ENCODE measurements around the gene PAWR.
"Not testable (repeated sequence)": the region's sequence is repeated elsewhere in the genome, so short reads cannot be mapped to it uniquely, and the experiment has no call there.

PAWR gene

GRCh38 chr12:79549531-79550271, 141.1 kb downstream of the PAWR start:
- H3K4me3 Mint-ChIP-seq, result no peak overlapping the region
- no peaks in the 10 kb centered on the region for H3K4me1 Mint-ChIP-seq (ENCODE audit: low read depth)
- no peak for DNase-seq (ENCODE audit: low spot score)
- peaks cover 3% of the 10 kb centered on the region for H3K27me3 Mint-ChIP-seq (ENCODE audit: low read depth)
- H3K9me3 Mint-ChIP-seq, result no peaks in the 10 kb centered on the region
- no peak overlapping the region for H3K27ac Mint-ChIP-seq
- no peaks in the 10 kb centered on the region for H3K36me3 Mint-ChIP-seq (ENCODE audit: low read depth)

GRCh38 chr12:79548610-79548924, 142.2 kb downstream of the PAWR start:
- Mint-ChIP-seq H3K4me3 (no peak overlapping the region), H3K4me1 (ENCODE audit: low read depth) (no peaks in the 10 kb centered on the region), H3K27me3 (ENCODE audit: low read depth) (peaks cover 3% of the 10 kb centered on the region), H3K9me3 (no peaks in the 10 kb centered on the region), H3K27ac (no peak overlapping the region), H3K36me3 (ENCODE audit: low read depth) (no peaks in the 10 kb centered on the region)
- no peak for DNase-seq (ENCODE audit: low spot score)

GRCh38 chr12:79547735-79548609, 142.8 kb downstream of the PAWR start:
- Mint-ChIP-seq H3K4me3 (no peak overlapping the region), H3K36me3 (ENCODE audit: low read depth) (no peaks in the 10 kb centered on the region), H3K4me1 (ENCODE audit: low read depth) (no peaks in the 10 kb centered on the region), H3K27ac (no peak overlapping the region), H3K9me3 (no peaks in the 10 kb centered on the region), H3K27me3 (ENCODE audit: low read depth) (peaks cover 3% of the 10 kb centered on the region)
- no peak for DNase-seq (ENCODE audit: low spot score)

- no peak for DNase-seq (ENCODE audit: low spot score)
- Mint-ChIP-seq H3K4me3 (no peak overlapping the region), H3K36me3 (ENCODE audit: low read depth) (no peaks in the 10 kb centered on the region), H3K4me1 (ENCODE audit: low read depth) (no peaks in the 10 kb centered on the region), H3K27me3 (ENCODE audit: low read depth) (peaks cover 3% of the 10 kb centered on the region), H3K9me3 (no peaks in the 10 kb centered on the region), H3K27ac (no peak overlapping the region)
These were observed 143.6 kb downstream of the PAWR start for GRCh38 chr12:79547044-79547734.

- no peak overlapping the region for H3K27ac Mint-ChIP-seq
- no peak for DNase-seq (ENCODE audit: low spot score)
- no peaks in the 10 kb centered on the region for H3K4me1 Mint-ChIP-seq (ENCODE audit: low read depth)
- no peaks in the 10 kb centered on the region for H3K9me3 Mint-ChIP-seq
- no peak overlapping the region for H3K4me3 Mint-ChIP-seq
- H3K27me3 Mint-ChIP-seq (ENCODE audit: low read depth), result peaks cover 3% of the 10 kb centered on the region
- no peaks in the 10 kb centered on the region for H3K36me3 Mint-ChIP-seq (ENCODE audit: low read depth)
These were observed 144.2 kb downstream of the PAWR start for GRCh38 chr12:79546466-79547043.

GRCh38 chr12:79544439-79544838, 146.3 kb downstream of the PAWR start:
- not testable (repeated sequence) for H3K9me3 Mint-ChIP-seq; H3K27me3 Mint-ChIP-seq (ENCODE audit: low read depth); H3K36me3 Mint-ChIP-seq (ENCODE audit: low read depth); H3K4me3 Mint-ChIP-seq; DNase-seq (ENCODE audit: low spot score); H3K27ac Mint-ChIP-seq; H3K4me1 Mint-ChIP-seq (ENCODE audit: low read depth)

- Mint-ChIP-seq H3K4me1 (ENCODE audit: low read depth) (no peaks in the 10 kb centered on the region), H3K27me3 (ENCODE audit: low read depth) (no peaks in the 10 kb centered on the region), H3K4me3 (no peak overlapping the region), H3K27ac (no peak overlapping the region), H3K36me3 (ENCODE audit: low read depth) (no peaks in the 10 kb centered on the region), H3K9me3 (no peaks in the 10 kb centered on the region)
- no peak for DNase-seq (ENCODE audit: low spot score)
These were observed 153.1 kb downstream of the PAWR start for GRCh38 chr12:79537675-79538074.

- Mint-ChIP-seq H3K4me3 (no peak overlapping the region), H3K27ac (no peak overlapping the region), H3K9me3 (no peaks in the 10 kb centered on the region), H3K36me3 (ENCODE audit: low read depth) (no peaks in the 10 kb centered on the region), H3K27me3 (ENCODE audit: low read depth) (no peaks in the 10 kb centered on the region), H3K4me1 (ENCODE audit: low read depth) (no peaks in the 10 kb centered on the region)
- no peak for DNase-seq (ENCODE audit: low spot score)
These were observed 155.0 kb downstream of the PAWR start for GRCh38 chr12:79535751-79536150.

Measured in T-helper 2 cell treated with Interferon-gamma antibody and Interleukin-4, amounts not matched to agents 5 μg/mL and 100 μg/mL, for 36 hours (primary cell).